Activated T-helper 17 cell treated with anti-CD3 and anti-CD28 coated beads, Interleukin-2, amount 50 U/mL, for 72 hours (primary cell): ENCODE measurements around the gene COPS4. TPM values are rescaled to one million over a fixed set of nuclear protein-coding genes. Genes with fewer than 3 reads are reported as not detected.
"Not testable (repeated sequence)": the region's sequence is repeated elsewhere in the genome, so short reads cannot be mapped to it uniquely, and the experiment has no call there.

Source experiments
- ATAC-seq: fragments of 150-1000 bp; cut with Tn5 transposase; replicated peaks from 2 replicates; pipeline ENCODE4 v1.10.0; 2021; ENCODE audit warnings: mild to moderate bottlenecking, moderate library complexity
- H3K27ac Mint-ChIP-seq: one replicate; pipeline ENCODE4 v1.8.0; 2022; ENCODE audit warnings: mixed read lengths
- H3K27me3 Mint-ChIP-seq: one replicate; pipeline ENCODE4 v1.8.0; 2022; ENCODE audit warnings: mixed read lengths
- H3K36me3 Mint-ChIP-seq: one replicate; pipeline ENCODE4 v1.8.0; 2022; ENCODE audit warnings: low read depth, mild to moderate bottlenecking, mixed read lengths
- H3K4me1 Mint-ChIP-seq: one replicate; pipeline ENCODE4 v1.8.0; 2022; ENCODE audit warnings: mixed read lengths
- H3K4me3 Mint-ChIP-seq: one replicate; pipeline ENCODE4 v1.8.0; 2022; ENCODE audit warnings: mild to moderate bottlenecking, mixed read lengths
- H3K9me3 Mint-ChIP-seq: one replicate; pipeline ENCODE4 v1.8.0; 2022; ENCODE audit warnings: mixed read lengths
- total RNA-seq, 2 donors: library from RNA; stranded (reverse); gene quantifications; one replicate each; pipeline ENCODE4 v1.2.3, GENCODE V29; 2022

Gene COPS4
- total RNA-seq, 2 donors from 2014 or later = 18.6 to 24.4 TPM

DNA sequence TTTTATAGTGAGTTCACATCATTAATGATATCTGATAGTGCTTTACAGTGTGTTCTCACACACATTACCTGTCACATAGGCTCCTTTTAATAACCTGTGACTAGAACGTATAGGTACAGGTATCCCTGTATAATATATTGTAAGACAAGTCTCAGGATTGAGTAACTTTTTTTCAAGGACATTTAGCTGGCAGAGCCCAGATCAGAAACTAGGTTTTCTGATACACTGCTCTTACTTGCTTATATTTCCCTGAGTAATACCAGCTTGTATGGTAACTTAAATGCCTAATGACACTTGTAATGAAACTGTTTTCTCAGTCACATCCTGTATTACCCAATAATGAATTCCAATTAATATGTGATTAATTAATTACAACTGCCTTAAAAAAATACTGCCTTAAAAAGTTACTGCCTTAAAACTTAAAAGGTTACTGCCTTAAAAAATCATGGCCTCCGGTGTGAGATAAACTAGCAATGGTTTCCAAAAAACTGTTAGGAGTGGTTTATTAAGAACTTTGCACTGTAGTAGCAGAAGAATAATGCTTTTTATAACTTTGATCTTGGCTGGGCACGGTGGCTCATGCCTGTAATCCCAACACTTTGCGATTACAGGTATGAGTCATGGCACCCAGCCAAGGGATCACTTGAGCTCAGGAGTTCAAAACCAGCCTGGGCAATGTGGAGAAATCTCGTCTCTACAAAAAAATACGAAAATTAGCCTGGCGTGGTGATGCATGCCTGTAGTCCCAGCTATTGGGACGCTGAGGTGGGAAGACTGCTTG lies 11.9 kb downstream of the COPS4 start:
- Mint-ChIP-seq H3K4me3 (no peak overlapping the region), H3K27me3 (no peaks in the 10 kb centered on the region)

DNA sequence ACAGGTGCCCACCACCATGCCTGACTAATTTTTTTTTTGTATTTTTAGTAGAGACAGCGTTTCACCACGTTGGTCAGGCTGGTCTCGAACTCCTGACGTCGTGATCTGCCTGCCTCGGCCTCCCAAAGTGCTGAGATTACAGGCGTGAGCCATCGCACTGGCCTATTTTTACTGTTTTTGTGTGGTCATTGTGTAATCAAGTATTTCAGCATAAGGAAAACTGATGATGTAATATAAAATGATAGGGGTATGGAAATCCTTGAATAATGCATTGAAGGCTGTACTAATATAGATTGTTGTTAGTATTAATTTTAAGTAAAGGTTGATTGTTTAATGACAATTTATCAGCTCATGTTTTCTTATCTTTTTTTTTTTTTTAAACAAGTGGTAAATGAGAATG lies 13.8 kb downstream of the COPS4 start:
- H3K36me3 Mint-ChIP-seq = peaks cover 51% of the 10 kb centered on the region
- H3K27me3 Mint-ChIP-seq = not testable (repeated sequence)

More for the DNA sequence above, 11.9 kb downstream of the COPS4 start:
- Mint-ChIP-seq H3K36me3 (peaks cover 33% of the 10 kb centered on the region), H3K4me1 (peaks cover 4% of the 10 kb centered on the region), H3K27ac (no peak overlapping the region), H3K9me3 (no peaks in the 10 kb centered on the region)
- no peak for ATAC-seq

DNA sequence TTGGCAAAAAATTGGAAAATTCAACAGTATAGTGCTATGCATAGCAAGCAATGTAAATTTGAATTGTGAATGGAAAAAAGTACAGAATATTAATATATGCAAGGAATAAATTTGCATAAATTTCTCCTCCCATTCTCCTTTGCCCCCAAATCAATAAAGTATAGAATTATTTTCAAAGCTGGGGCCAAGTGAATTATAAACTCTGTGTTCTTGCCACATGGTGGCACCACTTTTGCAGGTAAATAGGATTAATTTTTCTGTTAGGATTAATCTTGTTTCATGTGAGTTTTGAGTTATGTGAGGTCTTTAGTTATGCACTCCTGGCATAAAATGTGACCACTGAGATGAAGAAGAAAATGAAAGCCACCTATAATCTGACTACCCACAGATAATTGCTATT lies 19.9 kb downstream of the COPS4 start:
- H3K36me3 Mint-ChIP-seq = peaks cover 66% of the 10 kb centered on the region
- H3K9me3 Mint-ChIP-seq = no peaks in the 10 kb centered on the region
- no peak overlapping the region for H3K4me3 Mint-ChIP-seq
- peaks cover 2% of the 10 kb centered on the region for H3K4me1 Mint-ChIP-seq
- no peak overlapping the region for H3K27ac Mint-ChIP-seq
- no peaks in the 10 kb centered on the region for H3K27me3 Mint-ChIP-seq
- ATAC-seq = no peak

More for the DNA sequence above, 13.8 kb downstream of the COPS4 start:
- not testable (repeated sequence) for H3K4me3 Mint-ChIP-seq, H3K27ac Mint-ChIP-seq, H3K9me3 Mint-ChIP-seq, H3K4me1 Mint-ChIP-seq, ATAC-seq

DNA sequence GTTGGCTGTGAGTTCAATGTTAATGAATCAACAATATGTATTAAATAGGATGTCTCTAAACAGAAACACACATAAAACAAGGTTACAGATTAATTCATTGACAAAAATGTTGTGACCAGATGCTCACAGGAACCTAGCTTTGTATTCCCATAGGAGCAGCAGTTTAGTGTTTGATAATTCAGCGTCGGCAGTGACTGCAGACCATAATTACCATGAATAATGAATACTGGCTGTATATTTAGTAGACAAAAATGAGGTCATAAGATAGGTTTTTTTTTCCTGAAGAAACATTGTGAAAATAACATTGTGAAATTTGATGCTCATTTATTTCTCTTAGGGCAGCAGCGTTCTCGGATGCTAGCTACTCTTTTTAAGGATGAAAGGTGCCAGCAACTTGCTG lies 27.8 kb downstream of the COPS4 start:
- H3K27me3 Mint-ChIP-seq = no peaks in the 10 kb centered on the region
- H3K4me3 Mint-ChIP-seq = no peak overlapping the region
- no peak for ATAC-seq
- no peaks in the 10 kb centered on the region for H3K9me3 Mint-ChIP-seq
- H3K36me3 Mint-ChIP-seq = peaks cover 91% of the 10 kb centered on the region
- H3K4me1 Mint-ChIP-seq = no peaks in the 10 kb centered on the region
- no peak overlapping the region for H3K27ac Mint-ChIP-seq

DNA sequence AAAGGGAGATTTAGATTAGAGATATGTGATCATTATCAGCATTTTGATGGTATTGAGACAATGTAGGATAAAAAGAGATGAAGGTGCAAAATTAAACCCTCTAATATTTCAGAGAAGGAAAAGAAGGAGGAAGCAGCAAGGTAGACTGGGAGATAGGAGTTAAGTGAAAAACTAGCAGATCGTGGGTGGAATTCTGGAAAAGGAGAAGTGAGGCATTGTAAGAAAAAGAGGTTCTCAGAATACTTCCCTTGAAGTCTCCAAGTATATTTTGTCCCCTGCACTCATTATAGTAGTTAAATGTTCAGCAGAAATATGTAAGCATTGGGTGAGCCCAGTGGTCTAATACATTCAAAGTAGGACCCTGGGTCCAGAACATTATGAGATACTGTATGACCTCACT lies 30.3 kb downstream of the COPS4 start:
- H3K36me3 Mint-ChIP-seq = peaks cover 94% of the 10 kb centered on the region
- H3K27me3 Mint-ChIP-seq = no peaks in the 10 kb centered on the region
- no peak overlapping the region for H3K4me3 Mint-ChIP-seq
- H3K4me1 Mint-ChIP-seq = no peaks in the 10 kb centered on the region
- no peak for ATAC-seq
- H3K9me3 Mint-ChIP-seq = no peaks in the 10 kb centered on the region
- H3K27ac Mint-ChIP-seq = no peak overlapping the region

DNA sequence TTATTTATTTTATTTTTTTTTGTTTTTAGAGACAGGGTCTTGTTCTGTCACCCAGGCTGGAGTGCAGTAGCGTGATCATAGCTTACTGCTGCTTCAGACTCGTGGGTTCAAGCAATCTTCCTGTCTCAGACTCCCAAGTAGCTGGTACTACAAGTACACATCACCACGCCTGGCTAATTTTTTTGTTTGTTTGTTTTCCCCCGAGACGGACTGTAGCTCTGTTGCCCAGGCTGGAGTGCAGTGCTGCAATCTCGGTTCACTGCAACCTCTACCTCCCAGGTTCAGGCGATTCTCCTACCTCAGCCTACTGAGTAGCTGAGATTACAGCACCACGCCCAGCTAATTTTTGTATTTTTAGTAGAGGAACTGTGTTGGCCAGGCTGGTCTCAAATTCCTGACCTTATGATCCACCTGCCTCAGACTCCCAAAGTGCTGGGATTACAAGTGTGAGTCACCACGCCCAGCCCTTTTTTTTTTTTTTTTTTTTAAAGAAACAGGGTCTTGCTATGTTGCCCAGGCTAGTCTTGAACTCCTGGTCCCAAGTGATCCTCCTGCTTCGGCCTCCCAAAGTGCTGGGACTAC lies 32.2 kb downstream of the COPS4 start:
- H3K9me3 Mint-ChIP-seq = no peaks in the 10 kb centered on the region
- ATAC-seq = no peak
- H3K4me3 Mint-ChIP-seq = no peak overlapping the region
- H3K4me1 Mint-ChIP-seq = no peaks in the 10 kb centered on the region
- no peaks in the 10 kb centered on the region for H3K27me3 Mint-ChIP-seq
- no peak overlapping the region for H3K27ac Mint-ChIP-seq
- H3K36me3 Mint-ChIP-seq = peaks cover 95% of the 10 kb centered on the region

DNA sequence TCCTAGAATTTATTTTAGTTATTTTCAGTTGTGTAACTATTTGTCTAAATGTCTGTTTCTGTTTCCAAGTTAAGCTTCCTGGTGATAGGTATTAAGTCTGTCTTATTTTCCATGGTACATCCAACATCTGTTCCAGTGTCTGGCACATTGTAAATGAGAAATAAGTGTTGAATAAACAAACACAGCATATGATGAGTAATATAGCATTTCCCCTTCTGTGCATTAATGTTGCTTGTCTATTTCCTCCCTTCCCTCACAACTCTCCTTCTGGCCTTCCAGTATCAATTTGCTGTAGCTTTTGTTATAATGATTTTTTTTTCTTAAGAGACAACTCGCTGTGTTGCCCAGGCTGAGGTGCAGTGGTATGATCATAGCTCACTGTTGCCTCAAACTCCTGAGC lies 36.1 kb downstream of the COPS4 start:
- no peaks in the 10 kb centered on the region for H3K4me1 Mint-ChIP-seq
- ATAC-seq = no peak
- H3K27me3 Mint-ChIP-seq = no peaks in the 10 kb centered on the region
- no peak overlapping the region for H3K27ac Mint-ChIP-seq
- no peaks in the 10 kb centered on the region for H3K9me3 Mint-ChIP-seq
- H3K36me3 Mint-ChIP-seq = peaks cover 84% of the 10 kb centered on the region
- no peak overlapping the region for H3K4me3 Mint-ChIP-seq

DNA sequence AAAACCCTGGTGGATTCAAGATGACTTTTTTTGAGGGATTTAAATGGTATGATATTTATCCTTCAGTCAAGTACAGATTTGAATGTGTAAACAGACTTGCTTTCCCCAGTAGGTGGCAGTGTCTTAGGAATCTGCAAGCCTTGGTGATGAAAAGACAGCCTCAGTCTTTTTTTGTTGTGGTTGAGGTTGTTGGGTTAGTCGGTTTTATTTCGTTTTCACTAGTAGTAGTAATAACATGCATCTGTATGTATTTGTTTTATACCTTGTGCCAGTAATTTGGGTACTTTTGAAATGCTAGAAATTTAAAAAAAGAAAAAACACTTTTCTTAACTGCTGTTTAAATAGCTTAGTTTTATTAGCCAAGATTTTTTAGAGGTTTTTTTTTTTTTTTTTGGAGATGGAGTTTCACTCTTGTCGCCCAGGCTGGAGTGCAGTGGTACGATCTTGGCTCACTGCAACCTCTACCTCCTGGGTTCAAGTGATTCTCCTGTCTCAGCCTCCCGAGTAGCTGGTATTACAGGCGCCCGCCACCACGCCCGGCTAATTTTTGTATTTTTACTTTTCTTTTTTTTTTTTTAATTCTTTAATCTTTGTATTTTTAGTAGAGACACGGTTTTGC lies 39.2 kb downstream of the COPS4 start:
- Mint-ChIP-seq H3K4me1 (no peaks in the 10 kb centered on the region), H3K36me3 (peaks cover 65% of the 10 kb centered on the region), H3K4me3 (peak overlapping the region; percentile 14)

DNA sequence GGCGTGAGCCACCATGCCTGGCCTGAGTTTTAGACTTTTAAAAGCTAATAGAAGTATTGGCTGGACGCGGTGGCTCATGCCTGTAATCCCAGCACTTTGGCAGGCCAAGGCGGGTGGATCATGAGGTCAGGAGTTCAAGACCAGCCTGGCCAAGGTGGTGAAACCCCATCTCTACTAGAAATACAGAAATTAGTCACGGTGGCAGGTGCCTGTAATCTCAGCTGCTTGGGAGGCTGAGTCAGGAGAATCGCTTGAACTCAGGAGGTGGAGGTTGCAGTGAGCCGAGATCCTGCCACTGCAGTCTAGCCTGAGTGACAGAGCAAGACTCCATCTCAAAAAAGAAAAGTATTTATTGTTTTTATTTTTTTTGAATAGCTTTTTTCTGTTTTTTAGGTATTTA lies 39.8 kb downstream of the COPS4 start:
- peak; percentile 78 for ATAC-seq
- Mint-ChIP-seq H3K27ac (peak overlapping the region; percentile 10), H3K4me3 (peak overlapping the region; percentile 14), H3K36me3 (peaks cover 60% of the 10 kb centered on the region)
- not testable (repeated sequence) for H3K4me1 Mint-ChIP-seq, H3K9me3 Mint-ChIP-seq, H3K27me3 Mint-ChIP-seq

More for the DNA sequence above, 39.2 kb downstream of the COPS4 start:
- H3K27me3 Mint-ChIP-seq = no peaks in the 10 kb centered on the region
- peak overlapping the region; percentile 10 for H3K27ac Mint-ChIP-seq
- ATAC-seq = peak; percentile 91
- H3K9me3 Mint-ChIP-seq = no peaks in the 10 kb centered on the region

DNA sequence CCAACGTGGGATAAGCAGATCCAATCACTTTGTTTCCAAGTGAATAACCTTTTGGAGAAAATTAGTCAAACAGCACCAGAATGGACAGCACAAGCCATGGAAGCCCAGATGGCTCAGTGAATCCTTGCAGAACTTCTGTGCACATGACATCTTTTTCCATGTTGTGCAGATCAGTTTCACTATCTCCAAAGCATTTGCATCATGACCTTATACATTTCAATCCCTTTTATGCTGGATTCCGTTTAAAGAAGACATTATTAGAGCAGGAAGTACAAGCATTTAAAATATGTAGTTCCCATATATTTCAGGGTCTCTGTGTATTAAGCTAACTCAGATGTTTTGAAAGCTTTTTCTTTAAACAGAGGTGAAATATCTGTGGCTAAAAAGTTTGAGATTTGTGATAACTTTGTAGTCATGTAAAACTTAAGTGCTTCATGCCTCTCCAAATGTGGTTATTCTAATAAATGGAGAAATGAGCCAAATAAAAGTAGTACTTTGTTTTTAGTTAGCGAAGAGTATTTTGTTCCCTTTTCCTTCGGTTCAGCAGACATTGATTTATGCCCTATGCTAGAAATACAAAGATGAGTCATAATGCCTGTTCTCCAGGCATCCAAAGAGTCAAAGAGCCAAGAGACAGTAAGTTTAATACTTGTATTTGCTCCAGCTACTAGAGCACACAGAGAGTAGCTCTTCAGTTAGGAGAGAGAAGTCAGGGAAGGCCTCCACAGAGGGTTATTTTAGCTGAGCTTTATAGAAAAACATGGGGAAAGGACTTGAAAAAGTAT lies 40.5 kb downstream of the COPS4 start:
- Mint-ChIP-seq H3K27me3 (no peaks in the 10 kb centered on the region), H3K36me3 (peaks cover 52% of the 10 kb centered on the region), H3K4me1 (no peaks in the 10 kb centered on the region), H3K27ac (no peak overlapping the region), H3K4me3 (no peak overlapping the region), H3K9me3 (no peaks in the 10 kb centered on the region)
- ATAC-seq = no peak

DNA sequence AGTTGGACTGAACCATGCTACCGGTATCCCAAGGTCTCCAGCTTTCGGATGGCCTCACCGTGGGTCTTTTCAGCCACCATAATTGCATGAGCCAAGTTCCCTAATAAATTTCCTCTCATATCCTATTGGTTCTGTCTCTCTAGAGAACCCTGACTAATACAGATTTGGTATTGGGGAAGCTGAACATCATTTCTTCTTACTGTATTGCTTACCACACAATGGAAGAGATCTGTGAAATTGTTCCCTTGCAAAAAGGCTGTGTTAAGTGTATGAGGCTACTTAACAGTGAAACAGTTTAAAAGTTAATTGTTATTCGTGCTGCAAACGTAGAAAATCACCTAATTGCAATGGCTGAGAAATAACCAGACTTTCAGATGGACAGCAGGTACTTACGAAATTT lies 45.6 kb downstream of the COPS4 start:
- Mint-ChIP-seq H3K27me3 (no peaks in the 10 kb centered on the region), H3K9me3 (no peaks in the 10 kb centered on the region), H3K4me1 (peaks cover 5% of the 10 kb centered on the region), H3K27ac (no peak overlapping the region), H3K4me3 (no peak overlapping the region), H3K36me3 (peaks cover 15% of the 10 kb centered on the region)
- ATAC-seq = no peak

DNA sequence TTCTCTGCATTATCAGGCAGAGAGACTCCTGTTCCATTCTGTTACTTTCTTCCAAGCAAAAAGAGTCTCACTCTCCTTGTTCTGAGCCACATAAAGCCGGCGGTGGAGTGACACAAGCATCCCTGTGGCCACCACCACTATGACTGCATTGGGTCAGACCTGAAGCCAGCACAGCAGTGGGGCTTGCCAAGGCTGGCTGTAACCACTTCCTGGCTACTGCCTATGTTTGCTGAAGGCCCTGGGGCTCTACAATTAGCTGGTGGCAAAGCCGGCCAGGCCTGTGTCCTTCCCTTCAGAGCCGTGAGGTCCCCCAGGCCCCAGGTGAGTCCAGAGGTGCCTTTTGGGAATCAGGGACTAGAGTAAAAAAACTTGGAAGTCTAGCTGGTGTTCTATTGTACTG lies 47.8 kb downstream of the COPS4 start:
- H3K9me3 Mint-ChIP-seq = no peaks in the 10 kb centered on the region
- peak overlapping the region; percentile 52 for H3K27ac Mint-ChIP-seq
- H3K4me1 Mint-ChIP-seq = peaks cover 5% of the 10 kb centered on the region
- peaks cover 15% of the 10 kb centered on the region for H3K36me3 Mint-ChIP-seq
- no peaks in the 10 kb centered on the region for H3K27me3 Mint-ChIP-seq
- H3K4me3 Mint-ChIP-seq = no peak overlapping the region
- peak; percentile 56 for ATAC-seq

DNA sequence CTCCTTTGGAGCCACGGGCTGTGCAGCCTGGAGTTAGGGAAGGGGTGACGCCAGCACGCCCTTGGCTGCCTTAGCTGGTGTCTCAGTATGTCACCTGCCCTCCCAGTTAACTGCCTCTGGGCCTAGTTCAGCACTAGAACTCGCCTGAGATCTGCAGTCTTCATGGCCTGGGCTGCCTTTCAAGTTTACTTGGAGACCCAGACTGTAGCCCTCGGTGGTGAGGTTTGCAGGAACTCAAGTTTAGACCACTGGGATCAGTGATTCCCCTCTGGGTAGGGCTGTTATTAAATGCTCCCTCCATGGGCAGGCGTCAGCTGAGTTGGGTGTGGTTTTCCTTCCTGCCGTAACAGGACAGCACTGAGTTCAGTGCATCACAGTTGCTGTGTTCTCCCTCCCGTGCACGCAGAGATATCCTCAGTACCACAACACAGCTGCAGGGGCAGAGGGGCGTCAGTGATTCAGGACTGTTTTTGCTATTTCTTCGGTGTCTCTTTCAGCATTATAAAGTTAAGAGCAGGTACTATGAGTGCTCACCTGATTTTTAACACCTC lies 49.0 kb downstream of the COPS4 start:
- peak; percentile 87 for ATAC-seq
- peak overlapping the region; percentile 6 for H3K4me3 Mint-ChIP-seq
- H3K36me3 Mint-ChIP-seq = peaks cover 27% of the 10 kb centered on the region
- H3K4me1 Mint-ChIP-seq = peaks cover 10% of the 10 kb centered on the region
- H3K27me3 Mint-ChIP-seq = no peaks in the 10 kb centered on the region
- no peaks in the 10 kb centered on the region for H3K9me3 Mint-ChIP-seq
- no peak overlapping the region for H3K27ac Mint-ChIP-seq

DNA sequence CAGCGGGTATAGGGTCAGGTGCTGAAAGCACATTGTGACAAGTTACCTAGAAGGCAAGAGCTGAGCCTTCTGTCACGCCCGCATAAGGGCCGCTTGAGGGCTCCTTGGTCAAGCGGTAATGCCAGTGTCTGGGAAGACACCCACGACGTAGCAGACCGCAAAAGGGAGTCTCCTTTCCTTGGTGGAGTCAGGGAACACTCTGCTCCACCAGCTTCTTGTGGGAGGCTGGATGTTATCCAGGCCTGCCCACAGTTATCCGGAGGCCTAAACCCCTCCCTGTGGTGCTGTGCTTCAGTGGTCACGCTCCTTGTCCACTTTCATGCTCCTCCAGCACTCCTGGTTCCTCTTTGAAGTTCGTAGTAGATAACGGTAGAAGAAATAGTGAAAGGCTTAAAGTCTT lies 50.0 kb downstream of the COPS4 start:
- H3K4me1 Mint-ChIP-seq, ATAC-seq, H3K4me3 Mint-ChIP-seq, H3K27ac Mint-ChIP-seq, H3K27me3 Mint-ChIP-seq, H3K9me3 Mint-ChIP-seq: not testable (repeated sequence)
- peaks cover 37% of the 10 kb centered on the region for H3K36me3 Mint-ChIP-seq
